OCI-LY7 (cell line): ENCODE measurements around the gene GAMT.

Experiments used
- CTCF ChIP-seq: fragments of 200-600 bp; sonication (generic); conservative IDR thresholded peaks from 2 replicates; pipeline ENCODE4 v1.5.1; 2014; ENCODE audit warnings: mild to moderate bottlenecking, antibody characterized with exemption, low read length, moderate library complexity, mixed read lengths
- EZH2phosphoT487 ChIP-seq: fragments of 200-600 bp; sonication (generic); IDR thresholded peaks from 2 replicates; pipeline ENCODE4 v1.6.1; 2018; ENCODE audit warnings: low read depth, borderline replicate concordance, mild to moderate bottlenecking, mixed run types, antibody characterized with exemption, low read length, moderate library complexity, mixed read lengths

- TF ChIP-seq EZH2phosphoT487: no peak
- no peak for TF ChIP-seq CTCF
Measured at GRCh38 chr19:1431759-1432506, 30.6 kb upstream of the GAMT start.
